Type B pancreatic cell (in vitro differentiated cells): ENCODE results near the gene ID1. TPM values are rescaled to one million over a fixed set of nuclear protein-coding genes. Genes with fewer than 3 reads are reported as not detected.
"Not testable (repeated sequence)": the region's sequence is repeated elsewhere in the genome, so short reads cannot be mapped to it uniquely, and the experiment has no call there.

Source experiments
- DNase-seq: peaks from one replicate; pipeline ENCODE4 v3.0.0; 2021; ENCODE audit warnings: mixed read lengths; ENCODE audit not compliant: unreplicated experiment; ENCODE audit errors: extremely low spot score
- H3K27ac Mint-ChIP-seq: 2 replicates; pipeline ENCODE4 v1.8.0; 2021; ENCODE audit warnings: mild to moderate bottlenecking, mixed read lengths
- H3K27me3 Mint-ChIP-seq: 2 replicates; pipeline ENCODE4 v1.8.0; 2021; ENCODE audit warnings: mixed read lengths
- H3K36me3 Mint-ChIP-seq: 2 replicates; pipeline ENCODE4 v1.8.0; 2021; ENCODE audit warnings: mixed read lengths
- H3K4me1 Mint-ChIP-seq: one replicate; pipeline ENCODE4 v1.8.0; 2021; ENCODE audit warnings: mixed read lengths; ENCODE audit not compliant: unreplicated experiment
- H3K4me3 Mint-ChIP-seq: 2 replicates; pipeline ENCODE4 v1.8.0; 2021; ENCODE audit warnings: mild to moderate bottlenecking, mixed read lengths
- H3K9me3 Mint-ChIP-seq: 2 replicates; pipeline ENCODE4 v1.8.0; 2021; ENCODE audit warnings: mixed read lengths
- CTCF ChIP-seq: fragments of 200-600 bp; sonication (generic); conservative IDR thresholded peaks from 2 replicates; pipeline ENCODE4 v1.5.0; 2021; ENCODE audit warnings: antibody characterized with exemption, mild to moderate bottlenecking
- total RNA-seq: library from RNA; stranded (reverse); gene quantifications from 2 replicates; pipeline ENCODE4 v1.2.1, GENCODE V29; 2021; ENCODE audit warnings: low replicate concordance

ID1 gene
- total RNA-seq, 1 donor from 2014 or later = 472 TPM

GRCh38 chr20:31595380-31595653 is 9.8 kb upstream of the ID1 start:
- Mint-ChIP-seq H3K4me3 (peak overlapping the region; percentile 46), H3K27ac (peak overlapping the region; percentile 85), H3K9me3 (no peaks in the 10 kb centered on the region), H3K4me1 (peaks cover 37% of the 10 kb centered on the region), H3K36me3 (no peaks in the 10 kb centered on the region), H3K27me3 (no peaks in the 10 kb centered on the region)
- DNase-seq = no peak
- TF ChIP-seq CTCF = no peak

- peak; percentile 97 for DNase-seq
- H3K27me3 Mint-ChIP-seq = no peaks in the 10 kb centered on the region
- H3K27ac Mint-ChIP-seq = peak overlapping the region; percentile 85
- no peaks in the 10 kb centered on the region for H3K9me3 Mint-ChIP-seq
- H3K36me3 Mint-ChIP-seq = no peaks in the 10 kb centered on the region
- H3K4me3 Mint-ChIP-seq = peak overlapping the region; percentile 46
- H3K4me1 Mint-ChIP-seq = peaks cover 35% of the 10 kb centered on the region
- TF ChIP-seq CTCF = no peak
Observed at GRCh38 chr20:31595654-31596411, 9.3 kb upstream of the ID1 start.

GRCh38 chr20:31596412-31596715 is 8.7 kb upstream of the ID1 start:
- H3K4me1 Mint-ChIP-seq = peaks cover 30% of the 10 kb centered on the region
- H3K4me3 Mint-ChIP-seq = peak overlapping the region; percentile 46
- DNase-seq, H3K27me3 Mint-ChIP-seq, H3K9me3 Mint-ChIP-seq, H3K36me3 Mint-ChIP-seq: not testable (repeated sequence)
- peak overlapping the region; percentile 85 for H3K27ac Mint-ChIP-seq

GRCh38 chr20:31596831-31597480 is 8.1 kb upstream of the ID1 start:
- TF ChIP-seq CTCF = peak; percentile 9
- no peaks in the 10 kb centered on the region for H3K36me3 Mint-ChIP-seq
- peaks cover 30% of the 10 kb centered on the region for H3K4me1 Mint-ChIP-seq
- H3K27me3 Mint-ChIP-seq = no peaks in the 10 kb centered on the region
- H3K4me3 Mint-ChIP-seq = peak overlapping the region; percentile 63
- H3K9me3 Mint-ChIP-seq = no peaks in the 10 kb centered on the region
- peak overlapping the region; percentile 79 for H3K27ac Mint-ChIP-seq
- no peak for DNase-seq

- no peaks in the 10 kb centered on the region for H3K27me3 Mint-ChIP-seq
- no peak for TF ChIP-seq CTCF
- no peak overlapping the region for H3K4me3 Mint-ChIP-seq
- H3K36me3 Mint-ChIP-seq = no peaks in the 10 kb centered on the region
- peak overlapping the region; percentile 79 for H3K27ac Mint-ChIP-seq
- H3K9me3 Mint-ChIP-seq = no peaks in the 10 kb centered on the region
- peaks cover 33% of the 10 kb centered on the region for H3K4me1 Mint-ChIP-seq
- no peak for DNase-seq
Observed at GRCh38 chr20:31597481-31597855, 7.6 kb upstream of the ID1 start.

- Mint-ChIP-seq H3K27ac (peak overlapping the region; percentile 99), H3K4me1 (peaks cover 21% of the 10 kb centered on the region), H3K36me3 (peaks cover 19% of the 10 kb centered on the region), H3K27me3 (peaks cover 12% of the 10 kb centered on the region), H3K9me3 (no peaks in the 10 kb centered on the region), H3K4me3 (peak overlapping the region; percentile 83)
- DNase-seq = no peak
- no peak for TF ChIP-seq CTCF
Observed at GRCh38 chr20:31602431-31602778, 2.7 kb upstream of the ID1 start.
